Lower lobe of right lung (tissue), 2 donors: Measurements from ENCODE around the gene DDX4. TPM values are rescaled to one million over a fixed set of nuclear protein-coding genes. Genes with fewer than 3 reads are reported as not detected.
"Not testable (repeated sequence)": the region's sequence is repeated elsewhere in the genome, so short reads cannot be mapped to it uniquely, and the experiment has no call there.

ENCODE experiments used
- ATAC-seq, 2 donors: fragments of 200-7000 bp; cut with Tn5 transposase; one replicate each; pipeline ENCODE4 v1.9.1; 2020 to 2022; ENCODE audit warnings: mild to moderate bottlenecking in 2 of 2, moderate library complexity in 2 of 2
- DNase-seq: peaks from one replicate; pipeline ENCODE4 v3.0.0-alpha.2; 2020
- H3K27ac ChIP-seq: fragments of 200-600 bp; one replicate; pipeline ENCODE4 v1.8.0; 2022
- H3K27me3 ChIP-seq: fragments of 200-600 bp; one replicate; pipeline ENCODE4 v1.8.0; 2022; ENCODE audit warnings: low read depth
- H3K36me3 ChIP-seq: fragments of 200-600 bp; one replicate; pipeline ENCODE4 v1.8.0; 2022; ENCODE audit warnings: mild to moderate bottlenecking
- H3K4me1 ChIP-seq: fragments of 200-600 bp; one replicate; pipeline ENCODE4 v1.8.0; 2022
- H3K4me3 ChIP-seq: fragments of 200-600 bp; one replicate; pipeline ENCODE4 v1.8.0; 2022; ENCODE audit warnings: mild to moderate bottlenecking
- H3K9me3 ChIP-seq: fragments of 200-600 bp; one replicate; pipeline ENCODE4 v1.8.0; 2022
- intact Hi-C: fragments of 100-400 bp; cut with DNase I; formaldehyde crosslinking; loops from one replicate; pipeline ENCODE4 v1.11.0; 2022
- long read RNA-seq: library from polyadenylated mRNA; unstranded; transcript quantifications from one replicate; pipeline ENCODE4 v2.0.0, GENCODE V29; 2021
- total RNA-seq: library from RNA; stranded (reverse); fragmentation: NEBNext Ultra II Directional; extraction: Animal tissue kit (Norgen Biotek cat#: 25700); gene quantifications from one replicate; pipeline ENCODE4 v1.2.1, GENCODE V29; 2021
- TF ChIP-seq, protein P1 (sequence below): fragments of 200-600 bp; IDR thresholded peaks from one replicate; pipeline ENCODE4 v1.8.0; 2022; ENCODE audit warnings: antibody characterized with exemption, mild to moderate bottlenecking
- donor health status: DM: no; HTN: yes; CAD: no; lungs with severe emphysema.

The DDX4 gene
- not detected for total RNA-seq
- long read RNA-seq: 0 reads

DNA sequence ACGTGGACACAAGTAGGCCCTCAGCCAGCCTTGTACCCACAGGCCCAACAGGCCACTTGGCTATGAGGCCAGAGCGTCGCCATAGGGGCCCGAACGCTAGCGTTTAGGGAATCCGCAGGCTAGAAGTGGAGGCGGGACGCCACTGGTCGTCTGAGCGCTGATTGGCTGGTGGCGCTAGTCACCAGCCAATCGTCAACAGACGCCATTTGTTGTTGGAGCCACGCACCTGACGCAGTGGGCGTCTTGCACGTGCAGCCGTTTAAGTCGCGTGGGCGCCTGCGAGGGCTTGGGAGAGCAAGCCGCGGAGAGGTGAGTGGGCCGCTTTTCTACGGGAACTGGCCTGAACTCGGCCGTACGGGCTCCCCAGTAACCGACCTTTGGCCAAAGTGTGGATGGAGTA, at the start of gene DDX4:
DDX4 (plus strand) TSS at position 269 of the 400 bp plus-strand sequence. CDS start 903 bp downstream, outside the sequence.
- no peak for DNase-seq

DNA sequence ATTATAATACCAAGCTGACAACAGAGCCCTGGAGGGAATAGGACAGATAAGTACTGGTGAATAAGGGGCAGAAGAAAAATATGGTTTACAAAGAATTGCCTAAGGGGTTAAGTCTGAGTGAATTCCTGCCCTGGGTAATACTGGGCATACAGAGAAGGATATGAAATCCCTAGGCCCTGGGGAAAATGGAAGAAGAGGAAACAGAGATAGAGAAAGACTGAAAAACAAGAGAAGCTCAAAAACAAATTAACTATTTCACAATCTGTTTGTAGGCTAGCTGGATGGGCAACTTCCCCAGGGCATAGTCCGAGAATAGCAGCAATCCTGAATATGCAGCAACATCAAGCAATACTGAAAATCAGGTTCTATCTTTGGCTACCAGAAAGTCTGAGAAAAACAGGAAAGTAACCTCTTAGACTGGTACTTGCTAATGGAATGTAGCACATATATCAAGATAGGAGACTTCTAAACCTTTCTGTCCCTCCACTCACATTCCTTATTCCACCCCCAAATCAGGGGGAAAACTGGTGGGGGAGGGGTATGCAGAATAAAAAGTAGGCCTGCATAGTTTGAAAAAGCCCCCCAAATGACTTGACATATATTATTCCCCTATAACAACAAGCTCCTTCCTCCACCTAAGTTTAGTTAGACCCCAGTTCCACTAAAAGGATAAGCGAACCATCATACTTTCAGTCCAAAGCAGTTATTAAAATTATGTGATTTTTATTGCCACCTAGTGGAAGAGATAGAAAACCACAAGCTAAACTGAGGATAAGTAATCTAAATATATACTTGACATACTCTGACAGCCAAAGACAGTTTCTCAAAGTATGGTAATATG, 46.4 kb upstream of the DDX4 start:
- Histone ChIP-seq H3K27me3 (no peaks in the 10 kb centered on the region), H3K36me3 (no peaks in the 10 kb centered on the region), H3K27ac (no peak overlapping the region), H3K9me3 (no peaks in the 10 kb centered on the region), H3K4me3 (no peak overlapping the region), H3K4me1 (peaks cover 8% of the 10 kb centered on the region)
- TF ChIP-seq, protein P1, sequence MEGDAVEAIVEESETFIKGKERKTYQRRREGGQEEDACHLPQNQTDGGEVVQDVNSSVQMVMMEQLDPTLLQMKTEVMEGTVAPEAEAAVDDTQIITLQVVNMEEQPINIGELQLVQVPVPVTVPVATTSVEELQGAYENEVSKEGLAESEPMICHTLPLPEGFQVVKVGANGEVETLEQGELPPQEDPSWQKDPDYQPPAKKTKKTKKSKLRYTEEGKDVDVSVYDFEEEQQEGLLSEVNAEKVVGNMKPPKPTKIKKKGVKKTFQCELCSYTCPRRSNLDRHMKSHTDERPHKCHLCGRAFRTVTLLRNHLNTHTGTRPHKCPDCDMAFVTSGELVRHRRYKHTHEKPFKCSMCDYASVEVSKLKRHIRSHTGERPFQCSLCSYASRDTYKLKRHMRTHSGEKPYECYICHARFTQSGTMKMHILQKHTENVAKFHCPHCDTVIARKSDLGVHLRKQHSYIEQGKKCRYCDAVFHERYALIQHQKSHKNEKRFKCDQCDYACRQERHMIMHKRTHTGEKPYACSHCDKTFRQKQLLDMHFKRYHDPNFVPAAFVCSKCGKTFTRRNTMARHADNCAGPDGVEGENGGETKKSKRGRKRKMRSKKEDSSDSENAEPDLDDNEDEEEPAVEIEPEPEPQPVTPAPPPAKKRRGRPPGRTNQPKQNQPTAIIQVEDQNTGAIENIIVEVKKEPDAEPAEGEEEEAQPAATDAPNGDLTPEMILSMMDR: peak; percentile 67
- DNase-seq (no peak), ATAC-seq (peak; percentile 47 to 82)
- intact Hi-C loops: no loop called here

More for the DNA sequence above, at the start of gene DDX4:
- no peaks in the 10 kb centered on the region for H3K27me3 ChIP-seq
- no peaks in the 10 kb centered on the region for H3K36me3 ChIP-seq
- no peak for ATAC-seq
- TF ChIP-seq, protein P1: no peak
- H3K27ac ChIP-seq: no peak within 1 kb of the TSS
- intact Hi-C loops: no loop called here
- no peaks in the 10 kb centered on the region for H3K9me3 ChIP-seq
- H3K4me1 ChIP-seq: no peaks in the 10 kb centered on the region
- no peak within 1 kb of the TSS for H3K4me3 ChIP-seq

DNA sequence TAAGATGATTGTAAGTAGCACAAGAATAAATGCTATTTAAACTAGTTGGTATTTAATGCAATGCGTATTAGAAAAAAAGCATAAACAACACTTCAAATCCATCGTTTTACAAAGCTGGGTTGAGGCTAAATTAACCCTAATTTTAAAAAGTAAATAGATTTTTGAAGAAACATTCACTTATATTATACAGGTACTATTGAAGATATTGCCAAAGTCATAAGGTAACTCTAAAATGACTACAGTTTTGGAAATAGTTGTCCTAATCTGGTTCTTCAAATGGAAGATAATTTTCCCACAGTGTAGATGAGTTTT, 45.8 kb upstream of the DDX4 start:
- peaks cover under 1% of the 10 kb centered on the region for H3K36me3 ChIP-seq
- ATAC-seq (no peak), DNase-seq (no peak)
- intact Hi-C loops: no loop called here
- no peaks in the 10 kb centered on the region for H3K9me3 ChIP-seq
- H3K27ac ChIP-seq: no peak overlapping the region
- peaks cover 8% of the 10 kb centered on the region for H3K4me1 ChIP-seq
- no peak overlapping the region for H3K4me3 ChIP-seq
- H3K27me3 ChIP-seq: no peaks in the 10 kb centered on the region
- TF ChIP-seq, protein P1: no peak

DNA sequence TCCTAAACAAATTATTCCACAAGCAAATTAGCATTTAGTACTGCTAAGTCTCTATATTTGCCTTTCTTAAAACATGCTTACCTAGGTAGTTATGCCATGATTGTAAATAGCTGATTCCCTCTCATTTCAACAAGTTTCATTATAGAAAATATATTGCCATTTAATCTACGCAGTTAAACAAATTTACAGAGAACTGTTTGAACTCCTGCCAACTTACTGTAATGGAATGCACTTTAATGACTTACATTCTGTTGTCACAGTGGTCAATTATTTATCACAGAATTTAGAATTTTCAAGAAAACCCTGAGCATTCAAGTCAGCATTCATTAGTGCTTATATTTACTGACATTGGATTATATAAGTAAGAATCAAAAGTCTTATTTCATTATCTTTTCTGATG, 45.4 kb upstream of the DDX4 start:
- H3K27ac ChIP-seq: no peak overlapping the region
- DNase-seq: no peak
- no peaks in the 10 kb centered on the region for H3K27me3 ChIP-seq
- no peak for ATAC-seq
- H3K4me1 ChIP-seq: peaks cover 8% of the 10 kb centered on the region
- intact Hi-C loops: no loop called here
- TF ChIP-seq, protein P1: no peak
- peaks cover 5% of the 10 kb centered on the region for H3K36me3 ChIP-seq
- no peaks in the 10 kb centered on the region for H3K9me3 ChIP-seq
- H3K4me3 ChIP-seq: no peak overlapping the region

DNA sequence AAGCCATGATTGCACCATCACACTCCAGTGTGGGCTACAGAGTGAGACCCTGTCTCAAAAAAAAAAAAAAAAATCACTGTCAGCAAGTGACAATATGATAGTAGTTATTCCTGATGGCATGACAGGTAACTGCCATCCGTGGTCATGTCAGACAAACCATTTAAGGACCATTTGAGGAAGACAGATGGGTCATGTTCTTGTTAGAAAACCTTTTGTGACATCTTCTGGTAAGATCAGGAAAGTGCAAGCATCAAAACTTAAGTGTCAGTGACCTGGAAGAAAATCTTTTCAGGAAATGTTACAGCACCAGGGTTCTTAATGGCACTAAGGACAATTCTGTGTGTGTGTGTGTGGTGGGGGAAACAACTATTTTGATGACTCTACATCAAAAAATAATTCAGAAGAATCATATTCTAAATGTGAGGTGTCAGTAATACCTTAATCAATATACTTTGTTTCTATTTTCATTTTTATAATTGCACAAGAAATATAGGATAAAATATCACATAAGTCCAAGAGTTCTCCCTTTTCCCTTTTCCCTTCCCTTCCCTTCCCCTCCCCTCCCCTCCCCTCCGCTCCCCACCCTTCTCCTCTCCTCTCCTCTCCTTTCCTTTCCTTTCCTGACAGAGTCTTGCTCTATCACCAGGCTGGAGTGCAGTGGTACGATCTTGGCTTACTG, 43.6 kb upstream of the DDX4 start:
- ATAC-seq: peak in 1 of 2 donors; percentile 36
- TF ChIP-seq, protein P1: peak; percentile 40
- no peak overlapping the region for H3K4me3 ChIP-seq
- H3K27ac ChIP-seq: no peak overlapping the region
- no peaks in the 10 kb centered on the region for H3K27me3 ChIP-seq
- no peaks in the 10 kb centered on the region for H3K9me3 ChIP-seq
- intact Hi-C loops: no loop called here
- DNase-seq: no peak
- peaks cover 7% of the 10 kb centered on the region for H3K36me3 ChIP-seq
- peaks cover 8% of the 10 kb centered on the region for H3K4me1 ChIP-seq

DNA sequence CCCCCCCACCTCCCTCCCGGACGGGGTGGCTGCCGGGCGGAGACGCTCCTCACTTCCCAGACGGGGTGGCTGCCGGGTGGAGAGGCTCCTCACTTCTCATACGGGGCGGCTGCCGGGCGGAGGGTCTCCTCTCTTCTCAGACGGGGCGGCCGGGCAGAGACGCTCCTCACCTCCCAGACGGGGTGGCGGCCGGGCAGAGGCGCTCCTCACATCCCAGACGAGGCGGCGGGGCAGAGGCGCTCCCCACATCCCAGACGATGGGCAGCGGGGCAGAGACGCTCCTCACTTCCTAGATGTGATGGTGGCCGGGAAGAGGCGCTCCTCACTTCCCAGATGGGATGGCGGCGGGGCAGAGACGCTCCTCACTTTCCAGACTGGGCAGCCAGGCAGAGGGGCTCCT, 41.2 kb upstream of the DDX4 start:
- H3K27me3 ChIP-seq, H3K4me1 ChIP-seq, intact Hi-C loops, H3K4me3 ChIP-seq, H3K9me3 ChIP-seq, ATAC-seq, H3K27ac ChIP-seq, H3K36me3 ChIP-seq, DNase-seq: not testable (repeated sequence)
